NCI-H510A treated with DMSO at 0.1 percent for 48 hours (cell line): Measurements from ENCODE around the gene CATSPERZ.
A peak's percentile ranks its signal among the peaks of the same experiment; 100 is the strongest.
"Not testable (repeated sequence)": the region's sequence is repeated elsewhere in the genome, so short reads cannot be mapped to it uniquely, and the experiment has no call there.

Experiments
- DNase-seq: peaks from one replicate; lab custom pipeline; 2025; lab: John Stamatoyannopoulos, UW

CATSPERZ gene

GRCh38 chr11:64304316-64305072 lies 4.3 kb downstream of the CATSPERZ start:
- DNase-seq = peak; percentile 91

- peak; percentile 99 for DNase-seq
Measured at GRCh38 chr11:64305075-64305690, 5.0 kb downstream of the CATSPERZ start, which contains the start of gene ESRRA. Gene ESRRA (plus strand): TSS chr11:64305524. CDS start chr11:64307180, 1,656 bp downstream.

GRCh38 chr11:64305691-64306562 lies 5.8 kb downstream of the CATSPERZ start:
- DNase-seq = peak; percentile 56

GRCh38 chr11:64306563-64306875 lies 6.4 kb downstream of the CATSPERZ start:
- no peak for DNase-seq

GRCh38 chr11:64306876-64307622 lies 6.9 kb downstream of the CATSPERZ start:
- no peak for DNase-seq

- DNase-seq = not testable (repeated sequence)
Measured at GRCh38 chr11:64307795-64308194, 7.6 kb downstream of the CATSPERZ start.

- DNase-seq = no peak
Measured at GRCh38 chr11:64312947-64313346, 12.8 kb downstream of the CATSPERZ start.

GRCh38 chr11:64313491-64314145 lies 13.5 kb downstream of the CATSPERZ start:
- DNase-seq = no peak

GRCh38 chr11:64314146-64314804 lies 14.1 kb downstream of the CATSPERZ start:
- no peak for DNase-seq

- DNase-seq = no peak
Measured at GRCh38 chr11:64314805-64315561, 14.8 kb downstream of the CATSPERZ start.

- DNase-seq = not testable (repeated sequence)
Measured at GRCh38 chr11:64315667-64316526, 15.7 kb downstream of the CATSPERZ start.

- no peak for DNase-seq
Measured at GRCh38 chr11:64316672-64317324, 16.6 kb downstream of the CATSPERZ start.

GRCh38 chr11:64317325-64317960 lies 17.3 kb downstream of the CATSPERZ start, which contains the start of gene TRMT112:
Gene TRMT112 (minus strand): TSS chr11:64317559. CDS start chr11:64317526, 33 bp downstream.
- peak; percentile 97 for DNase-seq

GRCh38 chr11:64317961-64318765 lies 18.0 kb downstream of the CATSPERZ start, which contains the start of gene PRDX5:
Gene PRDX5 (plus strand): TSS chr11:64318121. CDS start chr11:64318216, 95 bp downstream.
- peak; percentile 92 for DNase-seq

GRCh38 chr11:64318766-64319761 lies 18.9 kb downstream of the CATSPERZ start:
- no peak for DNase-seq

GRCh38 chr11:64320556-64320955 lies 20.4 kb downstream of the CATSPERZ start:
- DNase-seq = no peak
